Left colon (tissue), 2 donors: ENCODE data around the gene DRD1. TPM values are rescaled to one million over a fixed set of nuclear protein-coding genes. Genes with fewer than 3 reads are reported as not detected.
"Not testable (repeated sequence)": the region's sequence is repeated elsewhere in the genome, so short reads cannot be mapped to it uniquely, and the experiment has no call there.

Experiments
- ATAC-seq: fragments of 200-7000 bp; cut with Tn5 transposase; one replicate; pipeline ENCODE4 v1.9.1; 2020; ENCODE audit warnings: mild to moderate bottlenecking, moderate library complexity
- DNase-seq, 2 donors: peaks; one replicate each; pipeline ENCODE4 v3.0.0-alpha.2; 2020
- intact Hi-C, 2 donors: fragments of 100-400 bp; cut with DNase I in 1 of 2; cut with micrococcal nuclease in 1 of 2; formaldehyde crosslinking; loops; one replicate each; pipeline versions ENCODE4 v1.11.2 to v1.14.0; 2022; cut with DNase I, micrococcal nuclease
- total RNA-seq, 2 donors: library from RNA; stranded (reverse); fragmentation: NEBNext Ultra II Directional; extraction: Animal tissue kit (Norgen Biotek cat#: 25700); gene quantifications; one replicate each; pipeline ENCODE4 v1.2.1, GENCODE V29; 2021
- donor health status: DM: no; HTN: no; CAD: no.
- donor health status: DM: yes; HTN: yes; CAD: no.

Gene DRD1
- total RNA-seq, 2 donors from 2014 or later = 0.09 to 0.17 TPM

GRCh38 chr5:175444905-175445456 is 999 bp upstream of the DRD1 start:
- ATAC-seq (no peak), DNase-seq (no peak)
- intact Hi-C loops = loop anchor here in 1 of 2 donors (5.0 kb wide), 1 partner anchor 493 kb away; no protein-coding TSS in a partner anchor

DNA sequence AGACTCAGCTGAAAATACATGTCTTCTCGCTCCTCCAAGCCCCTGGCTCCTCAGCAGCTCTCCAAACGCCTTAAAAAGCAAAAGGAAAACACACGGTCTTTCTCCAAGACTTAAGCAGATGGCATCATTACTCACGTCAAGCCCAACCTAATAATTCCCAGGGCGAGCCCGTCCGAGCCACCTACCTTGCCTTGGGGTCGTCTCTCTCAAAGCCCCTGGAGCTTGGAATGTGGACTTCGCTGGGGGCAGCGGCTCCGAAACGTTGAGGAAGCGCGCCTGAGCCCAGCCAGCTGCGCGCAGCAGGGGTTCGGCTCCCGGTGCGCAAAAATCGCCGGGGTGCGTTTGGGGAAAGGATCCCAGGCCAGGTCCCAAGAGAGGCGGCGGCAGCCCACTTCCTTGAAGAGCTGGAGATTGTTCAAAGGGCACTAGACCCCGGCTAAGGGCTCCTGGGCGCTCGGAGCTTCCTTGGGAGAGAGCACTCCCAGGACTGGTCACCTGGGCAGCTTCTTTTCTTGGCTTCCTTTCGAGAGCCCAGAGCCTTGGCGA is 395 bp downstream of the DRD1 start:
- ATAC-seq = no peak
- no peak for DNase-seq
- intact Hi-C loops = no loop called here

- no peak for ATAC-seq
- intact Hi-C loops = no loop called here
- no peak for DNase-seq
Measured at GRCh38 chr5:175438234-175438857, 5.6 kb downstream of the DRD1 start.

- ATAC-seq (no peak), DNase-seq (no peak)
- intact Hi-C loops = no loop called here
Measured at GRCh38 chr5:175436359-175436758, 7.6 kb downstream of the DRD1 start.

DNA sequence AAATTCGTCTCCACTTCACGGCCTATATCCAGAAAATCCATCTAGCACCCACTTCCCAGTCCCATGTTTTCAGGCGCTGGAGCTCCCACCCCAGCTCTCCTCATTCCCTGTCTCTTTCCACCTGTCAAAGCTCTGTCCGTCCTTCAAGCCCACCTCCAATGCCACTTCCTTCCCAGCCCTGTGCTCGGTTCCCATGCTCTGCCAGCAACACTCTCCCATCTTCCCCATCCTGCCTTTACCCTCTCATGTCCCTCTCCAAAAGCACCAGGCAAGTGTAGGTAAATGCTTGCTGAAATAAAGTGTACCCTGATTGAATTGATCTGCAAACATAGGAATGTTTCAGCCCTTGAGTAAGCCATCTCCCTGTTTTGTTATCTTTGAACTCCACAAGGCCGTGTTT is 9.2 kb downstream of the DRD1 start:
- DNase-seq (no peak), ATAC-seq (no peak)
- intact Hi-C loops = no loop called here

DNA sequence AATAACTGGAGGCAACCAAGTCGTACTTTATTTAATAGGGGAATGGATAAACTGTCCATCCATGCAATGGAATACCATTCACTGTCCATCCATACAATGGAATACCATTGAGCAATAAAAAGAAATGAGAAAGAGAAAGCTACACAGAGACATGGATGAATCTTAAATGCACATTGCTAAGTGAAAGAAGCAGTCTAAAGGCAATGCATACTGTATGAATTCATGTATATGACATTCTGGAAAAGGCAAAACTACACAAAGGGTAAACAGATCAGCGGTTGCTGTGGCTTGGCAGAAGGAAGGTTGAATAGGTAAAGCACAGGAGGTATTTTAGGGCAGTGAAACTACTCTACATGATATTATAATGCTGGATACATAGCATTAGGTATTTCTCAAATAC is 16.2 kb downstream of the DRD1 start:
- intact Hi-C loops = no loop called here
- ATAC-seq (no peak), DNase-seq (no peak)

DNA sequence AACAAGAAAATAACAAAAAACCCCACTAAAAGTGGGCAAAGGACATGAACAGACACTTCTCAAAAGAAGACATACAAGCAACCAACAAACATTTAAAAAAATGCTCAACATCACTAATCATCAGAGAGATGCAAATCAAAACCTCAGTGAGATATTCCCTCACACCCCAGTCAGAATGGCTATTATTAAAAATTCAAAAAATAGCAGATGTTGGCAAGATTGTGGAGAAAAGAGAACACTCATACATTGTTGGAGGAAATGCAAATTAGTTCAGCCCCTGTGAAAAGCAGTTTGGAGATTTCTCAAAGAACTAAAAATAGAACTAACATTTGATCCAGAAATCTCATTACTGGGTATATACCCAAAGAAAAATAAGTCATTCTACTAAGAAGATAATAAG is 19.4 kb downstream of the DRD1 start:
- ATAC-seq, intact Hi-C loops, DNase-seq: not testable (repeated sequence)

- ATAC-seq = no peak
- intact Hi-C loops = no loop called here
Measured at GRCh38 chr5:175422058-175422457, 21.9 kb downstream of the DRD1 start.

GRCh38 chr5:175420383-175420782 is 23.6 kb downstream of the DRD1 start:
- intact Hi-C loops = no loop called here
- DNase-seq (no peak), ATAC-seq (no peak)

More at GRCh38 chr5:175422058-175422457, 21.9 kb downstream of the DRD1 start:
- DNase-seq = no peak

- ATAC-seq (peak; percentile 58), DNase-seq (no peak)
- intact Hi-C loops = no loop called here
Measured at GRCh38 chr5:175418251-175418650, 25.7 kb downstream of the DRD1 start.

DNA sequence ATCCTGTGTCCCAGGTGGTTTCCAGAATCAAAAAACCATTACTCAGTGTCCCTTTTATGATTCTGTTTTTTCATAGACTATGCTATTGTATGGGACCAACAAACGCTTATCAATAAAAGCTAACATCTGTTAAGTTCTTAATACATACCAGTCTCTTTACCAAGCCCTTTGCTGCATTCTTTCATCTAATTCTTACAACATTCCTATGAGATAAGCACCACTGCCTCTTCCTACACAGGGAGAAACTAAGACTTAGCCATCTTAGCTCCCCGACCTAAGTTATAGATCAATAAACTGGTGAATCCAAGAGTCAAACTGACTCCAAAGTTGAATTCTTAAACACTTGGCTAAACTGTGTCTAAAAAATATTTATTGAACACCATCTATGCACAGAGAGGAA is 26.6 kb downstream of the DRD1 start:
- intact Hi-C loops = no loop called here

DNA sequence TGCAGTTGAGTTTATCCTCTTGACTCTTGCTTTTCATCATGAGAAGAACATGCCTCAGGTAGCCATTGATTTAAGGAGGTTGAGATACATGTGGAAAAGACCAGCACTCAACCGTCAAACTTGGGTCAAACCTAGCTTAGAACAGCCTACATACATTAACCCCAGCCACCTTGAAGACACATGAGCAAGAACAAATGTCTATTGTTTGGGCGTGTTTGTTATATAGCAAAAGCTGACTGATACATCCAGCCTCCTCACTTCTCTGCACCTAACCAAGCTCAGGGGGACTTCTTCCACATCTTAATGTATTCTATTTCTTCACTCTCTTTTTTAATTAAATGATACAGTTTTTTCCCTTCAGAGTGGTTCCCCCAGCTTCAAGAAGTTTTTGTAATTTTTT is 28.7 kb downstream of the DRD1 start:
- intact Hi-C loops = no loop called here
- DNase-seq = no peak
- ATAC-seq = no peak

More for the DNA sequence above, 26.6 kb downstream of the DRD1 start:
- ATAC-seq (no peak), DNase-seq (no peak)

DNA sequence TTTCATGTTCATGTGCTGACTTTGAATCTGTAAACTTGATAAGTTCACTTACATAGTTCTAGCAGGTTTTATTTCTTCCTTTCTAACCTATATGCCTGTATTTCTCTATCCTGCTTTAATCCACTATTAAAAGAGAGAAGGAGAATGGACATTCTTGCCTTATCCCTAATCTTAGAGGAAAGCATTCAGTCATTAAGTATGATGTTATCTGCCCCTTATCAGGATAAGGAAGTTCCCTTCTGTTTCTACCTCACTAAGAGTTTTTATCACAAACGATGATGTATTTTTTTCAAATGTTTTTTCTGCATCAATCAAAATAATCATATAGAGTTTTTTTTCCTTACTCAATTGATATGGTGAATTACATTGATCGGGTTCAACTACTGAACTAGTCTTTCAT is 33.1 kb downstream of the DRD1 start:
- no peak for DNase-seq
- intact Hi-C loops = no loop called here

DNA sequence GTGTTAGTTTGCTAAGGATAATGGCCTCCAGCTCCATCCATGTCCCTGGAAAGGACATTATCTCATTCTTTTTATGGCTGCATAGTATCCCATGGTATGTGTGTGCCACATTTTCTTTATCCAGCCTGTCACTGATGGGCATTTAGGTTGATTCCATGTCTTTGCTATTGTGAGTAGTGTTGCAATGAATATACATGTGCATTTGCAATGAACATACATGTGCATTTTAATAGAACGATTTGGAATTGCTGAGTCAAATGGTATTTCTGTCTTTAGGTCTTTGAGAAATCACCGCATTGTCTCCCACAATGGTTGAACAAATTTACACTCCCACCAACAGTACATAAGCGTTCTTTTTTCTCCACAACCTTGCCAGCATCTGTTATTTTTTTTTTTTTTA is 37.7 kb downstream of the DRD1 start:
- ATAC-seq (no peak), DNase-seq (no peak)
- intact Hi-C loops = no loop called here

More for the DNA sequence above, 33.1 kb downstream of the DRD1 start:
- no peak for ATAC-seq

GRCh38 chr5:175397590-175398297 is 46.2 kb downstream of the DRD1 start:
- intact Hi-C loops, ATAC-seq, DNase-seq: not testable (repeated sequence)

DNA sequence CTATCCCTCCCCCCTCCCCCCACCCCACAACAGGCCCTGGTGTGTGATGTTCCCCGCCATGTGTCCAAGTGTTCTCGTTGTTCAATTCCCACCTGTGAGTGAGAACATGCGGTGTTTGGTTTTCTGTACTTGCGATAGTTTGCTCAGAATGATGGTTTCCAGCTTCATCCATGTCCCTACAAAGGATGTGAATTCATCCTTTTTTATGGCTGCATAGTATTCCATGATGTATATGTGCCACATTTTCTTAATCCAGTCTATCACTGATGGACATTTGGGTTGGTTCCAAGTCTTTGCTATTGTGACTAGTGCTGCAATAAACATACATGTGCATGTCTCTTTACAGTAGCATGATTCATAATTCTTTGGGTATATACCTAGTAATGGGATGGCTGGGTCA is 48.6 kb downstream of the DRD1 start:
- intact Hi-C loops, ATAC-seq, DNase-seq: not testable (repeated sequence)

GRCh38 chr5:175394601-175395000 is 49.4 kb downstream of the DRD1 start:
- ATAC-seq = no peak
- no peak for DNase-seq
- intact Hi-C loops = no loop called here

DNA sequence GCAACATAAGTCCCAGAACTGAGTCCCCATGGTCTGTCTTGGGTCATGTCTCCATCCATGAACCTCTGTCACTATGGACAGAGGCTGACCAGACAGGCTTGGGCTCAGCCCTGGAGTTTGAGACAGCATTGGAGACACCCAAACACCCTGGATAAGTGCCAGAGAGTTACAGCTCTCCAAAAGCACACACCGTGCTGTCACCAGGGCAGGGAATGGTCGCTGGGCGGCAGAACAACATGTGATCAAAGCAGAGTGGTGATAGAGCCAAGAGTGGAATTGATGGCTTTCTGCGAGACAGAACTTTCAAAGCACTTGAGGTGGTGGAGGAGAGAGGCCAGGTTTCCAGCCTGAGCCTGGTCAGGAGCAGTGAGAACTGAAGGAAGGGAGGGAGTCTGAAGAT is 50.1 kb downstream of the DRD1 start:
- DNase-seq = no peak
- intact Hi-C loops = no loop called here
- no peak for ATAC-seq

DNA sequence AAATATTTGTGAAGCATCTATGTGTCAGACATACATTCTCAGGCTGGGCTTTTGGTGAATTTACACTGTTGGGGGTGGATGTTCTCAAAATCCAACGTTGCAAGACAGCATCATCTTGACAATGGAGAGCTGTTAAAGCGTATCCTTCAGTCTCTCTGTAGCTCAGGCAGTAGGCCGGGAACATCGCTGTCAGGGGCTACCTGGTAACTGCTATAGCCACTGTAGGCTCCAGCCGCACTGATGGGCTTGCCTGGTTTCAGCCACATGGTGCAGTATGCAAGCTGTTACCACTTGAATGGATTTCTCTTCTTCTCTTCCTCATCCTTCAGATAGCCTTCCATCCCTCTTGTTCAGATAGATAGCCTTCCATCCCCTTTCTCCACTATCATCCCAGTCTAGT is 51.7 kb downstream of the DRD1 start:
- ATAC-seq (no peak), DNase-seq (no peak)
- intact Hi-C loops = no loop called here
